K562 (cell line): ENCODE data around the gene DVL2. TPM values are rescaled to one million over a fixed set of nuclear protein-coding genes. Genes with fewer than 3 reads are reported as not detected.
A peak's percentile ranks its signal among the peaks of the same experiment; 100 is the strongest.

Source experiments
- CREBBP ChIP-seq: IDR thresholded peaks from one replicate; pipeline ENCODE4 v1.6.1; 2012; ENCODE audit warnings: low read depth, mild to moderate bottlenecking, control low read depth, inconsistent platforms, low read length
- HNRNPH1 ChIP-seq: fragments of 200-400 bp; formaldehyde crosslinking; optimal IDR thresholded peaks from 2 replicates; pipeline ENCODE3; 2017; ENCODE audit warnings: low read depth, mild to moderate bottlenecking, low read length, moderate library complexity
- MECOM ChIP-seq: fragments of 250-450 bp; sonication (Bioruptor Pico); IDR thresholded peaks from 2 replicates; pipeline ENCODE4 v1.8.0; 2022; ENCODE audit warnings: inconsistent platforms
- NFATC3 ChIP-seq: fragments of 450-650 bp; IDR thresholded peaks from 2 replicates; pipeline ENCODE4 v1.6.1; 2017; ENCODE audit warnings: mild to moderate bottlenecking
- NR2C2 ChIP-seq, 2 experiments: fragments of 200-800 bp in 1 of 2; sonication (Bioruptor generic) in 1 of 2; sonication (generic) in 1 of 2; formaldehyde crosslinking in 1 of 2; IDR thresholded peaks; 2 replicates each; pipeline versions ENCODE4 v1.6.1 to v1.8.0; 2016 to 2022; ENCODE audit warnings: mild to moderate bottlenecking in 1 of 2, missing compliant biosample characterization in 1 of 2, missing genetic modification characterization in 1 of 2, missing genetic modification reagents in 1 of 2
- PML ChIP-seq: IDR thresholded peaks from 2 replicates; pipeline ENCODE4 v1.6.1; 2012; ENCODE audit warnings: low read length, inconsistent platforms
- RBM14 ChIP-seq: fragments of 200-400 bp; formaldehyde crosslinking; IDR thresholded peaks from 2 replicates; pipeline ENCODE4 v1.6.1; 2018; ENCODE audit warnings: low read depth, mild to moderate bottlenecking, low read length, moderate library complexity, borderline replicate concordance; ENCODE audit not compliant: insufficient read depth
- SMAD2 ChIP-seq: fragments of 150-350 bp; IDR thresholded peaks from 2 replicates; pipeline ENCODE4 v1.6.1; 2014; ENCODE audit warnings: low read depth, mild to moderate bottlenecking, low read length
- SMARCC2 ChIP-seq: fragments of 450-650 bp; IDR thresholded peaks from 2 replicates; pipeline ENCODE4 v1.6.1; 2017; ENCODE audit warnings: antibody characterized with exemption, moderate library complexity, mild to moderate bottlenecking, low read depth
- TCF7L2 ChIP-seq: fragments of 150-350 bp; IDR thresholded peaks from 2 replicates; pipeline ENCODE4 v1.6.1; 2016; ENCODE audit warnings: low read depth, mild to moderate bottlenecking, low read length, moderate library complexity
- polyA plus RNA-seq, 8 experiments: library from polyadenylated mRNA; depleted of rRNA in 4 of 8; stranded (reverse) in 5 of 8; unstranded in 3 of 8; fragments of >200 nt; fragmentation: Nextera tagmentation in 2 of 8; fragmentation: Illumina TruSeq in 1 of 8; extraction: Ambion mirVana in 2 of 8; extraction: Trizol in 1 of 8; gene quantifications; 2 replicates each; pipeline versions ENCODE4 v1.2.1 to v1.2.3, GENCODE V29; 2011 to 2014; ENCODE audit warnings: inconsistent platforms in 1 of 8, missing spikeins in 1 of 8
- total RNA-seq, 7 experiments: library from RNA; depleted of rRNA in 6 of 7; stranded (reverse); fragments of >200 nt in 6 of 7; fragmentation: Illumina TruSeq in 2 of 7; extraction: Trizol in 2 of 7; gene quantifications; 2 replicates each; pipeline versions ENCODE4 v1.2.1 to v1.2.3, GENCODE V29; 2011 to 2021; ENCODE audit warnings: low replicate concordance in 1 of 7
- TF ChIP-seq, protein P1 (sequence below), 2 experiments: fragments of 450-650 bp; IDR thresholded peaks; 2 replicates each; pipeline ENCODE4 v1.6.1; 2018; ENCODE audit warnings: mild to moderate bottlenecking in 2 of 2, low read depth in 1 of 2; ENCODE audit not compliant: partially characterized antibody in 2 of 2
- TF ChIP-seq, protein P2 (sequence below): fragments of 250-450 bp; sonication (Bioruptor Pico); IDR thresholded peaks from 2 replicates; pipeline ENCODE4 v1.9.0; 2021; ENCODE audit warnings: mild to moderate bottlenecking
- TF ChIP-seq, protein P3 (sequence below): sonication (generic); formaldehyde crosslinking; IDR thresholded peaks from 2 replicates; pipeline ENCODE4 v1.9.0; 2022; ENCODE audit warnings: mild to moderate bottlenecking, missing genetic modification reagents
- TF ChIP-seq, protein P4 (sequence below): sonication (generic); formaldehyde crosslinking; IDR thresholded peaks from 2 replicates; pipeline ENCODE4 v1.8.0; 2022; ENCODE audit warnings: mild to moderate bottlenecking, missing genetic modification reagents
- TF ChIP-seq, protein P5 (sequence below): fragments of 250-450 bp; sonication (Bioruptor Pico); IDR thresholded peaks from 2 replicates; pipeline ENCODE4 v1.8.0; 2022; ENCODE audit warnings: moderate library complexity, mild to moderate bottlenecking, inconsistent platforms

Gene DVL2
- total and polyA plus RNA-seq, 9 of the 15 experiments (the other 6 are each of a cell fraction or from before 2014, with no cell fraction given), result 1.3 to 49.5 (median 24.3) TPM

DNA sequence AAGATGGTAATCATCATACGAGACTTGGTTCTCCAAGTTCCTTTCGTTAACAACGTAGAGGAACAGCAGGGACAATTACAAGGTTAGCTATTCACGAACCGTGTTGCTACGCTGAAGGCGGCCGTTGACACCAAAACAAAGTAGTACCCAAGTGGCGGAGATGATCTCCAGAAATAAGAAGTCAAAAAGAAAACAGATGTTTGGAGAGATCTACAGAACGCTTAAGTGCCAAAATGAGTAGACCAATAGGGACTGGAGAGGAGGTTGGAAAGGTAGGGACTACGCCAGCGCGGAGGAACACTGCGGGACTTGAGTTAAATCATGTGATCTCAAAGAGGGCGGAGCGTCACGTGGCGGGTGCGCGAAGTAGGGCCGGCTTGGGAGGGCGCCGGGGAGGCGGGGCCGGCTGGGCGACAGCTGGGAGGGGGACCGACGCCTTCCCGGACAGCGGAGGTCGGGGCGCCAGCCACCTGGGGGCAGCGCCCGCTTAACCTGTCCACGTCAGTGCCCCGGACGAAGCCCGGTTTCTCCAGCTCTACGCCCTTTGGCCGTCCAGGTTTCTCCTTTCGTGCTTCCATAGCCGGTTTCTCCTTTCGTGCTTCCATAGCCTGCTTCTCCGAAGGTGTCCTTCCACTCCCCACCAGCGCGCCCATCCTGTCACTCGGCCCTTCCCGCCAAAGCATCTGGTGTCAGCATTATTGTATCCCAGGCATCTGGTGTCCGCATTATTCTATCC lies 8.6 kb upstream of the DVL2 start (continued):
- TF ChIP-seq, protein P1, sequence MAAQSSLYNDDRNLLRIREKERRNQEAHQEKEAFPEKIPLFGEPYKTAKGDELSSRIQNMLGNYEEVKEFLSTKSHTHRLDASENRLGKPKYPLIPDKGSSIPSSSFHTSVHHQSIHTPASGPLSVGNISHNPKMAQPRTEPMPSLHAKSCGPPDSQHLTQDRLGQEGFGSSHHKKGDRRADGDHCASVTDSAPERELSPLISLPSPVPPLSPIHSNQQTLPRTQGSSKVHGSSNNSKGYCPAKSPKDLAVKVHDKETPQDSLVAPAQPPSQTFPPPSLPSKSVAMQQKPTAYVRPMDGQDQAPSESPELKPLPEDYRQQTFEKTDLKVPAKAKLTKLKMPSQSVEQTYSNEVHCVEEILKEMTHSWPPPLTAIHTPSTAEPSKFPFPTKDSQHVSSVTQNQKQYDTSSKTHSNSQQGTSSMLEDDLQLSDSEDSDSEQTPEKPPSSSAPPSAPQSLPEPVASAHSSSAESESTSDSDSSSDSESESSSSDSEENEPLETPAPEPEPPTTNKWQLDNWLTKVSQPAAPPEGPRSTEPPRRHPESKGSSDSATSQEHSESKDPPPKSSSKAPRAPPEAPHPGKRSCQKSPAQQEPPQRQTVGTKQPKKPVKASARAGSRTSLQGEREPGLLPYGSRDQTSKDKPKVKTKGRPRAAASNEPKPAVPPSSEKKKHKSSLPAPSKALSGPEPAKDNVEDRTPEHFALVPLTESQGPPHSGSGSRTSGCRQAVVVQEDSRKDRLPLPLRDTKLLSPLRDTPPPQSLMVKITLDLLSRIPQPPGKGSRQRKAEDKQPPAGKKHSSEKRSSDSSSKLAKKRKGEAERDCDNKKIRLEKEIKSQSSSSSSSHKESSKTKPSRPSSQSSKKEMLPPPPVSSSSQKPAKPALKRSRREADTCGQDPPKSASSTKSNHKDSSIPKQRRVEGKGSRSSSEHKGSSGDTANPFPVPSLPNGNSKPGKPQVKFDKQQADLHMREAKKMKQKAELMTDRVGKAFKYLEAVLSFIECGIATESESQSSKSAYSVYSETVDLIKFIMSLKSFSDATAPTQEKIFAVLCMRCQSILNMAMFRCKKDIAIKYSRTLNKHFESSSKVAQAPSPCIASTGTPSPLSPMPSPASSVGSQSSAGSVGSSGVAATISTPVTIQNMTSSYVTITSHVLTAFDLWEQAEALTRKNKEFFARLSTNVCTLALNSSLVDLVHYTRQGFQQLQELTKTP (IDR thresholded peaks at IDR 0.05; ENCODE audit: low read depth in 1 of 2, partially characterized antibody in 2 of 2), result peak in 1 of 2 experiments; percentile 85
- no peak for TF ChIP-seq SMAD2
- TF ChIP-seq CREBBP, result no peak
- TF ChIP-seq TCF7L2, result no peak
- TF ChIP-seq MECOM (CRISPR knock-in tag), result 0 out of 2 replicates have a peak, but pooled peaks have one; percentile 15
- TF ChIP-seq, protein P2, sequence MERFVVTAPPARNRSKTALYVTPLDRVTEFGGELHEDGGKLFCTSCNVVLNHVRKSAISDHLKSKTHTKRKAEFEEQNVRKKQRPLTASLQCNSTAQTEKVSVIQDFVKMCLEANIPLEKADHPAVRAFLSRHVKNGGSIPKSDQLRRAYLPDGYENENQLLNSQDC (CRISPR knock-in tag), result no peak
- TF ChIP-seq, protein P3, sequence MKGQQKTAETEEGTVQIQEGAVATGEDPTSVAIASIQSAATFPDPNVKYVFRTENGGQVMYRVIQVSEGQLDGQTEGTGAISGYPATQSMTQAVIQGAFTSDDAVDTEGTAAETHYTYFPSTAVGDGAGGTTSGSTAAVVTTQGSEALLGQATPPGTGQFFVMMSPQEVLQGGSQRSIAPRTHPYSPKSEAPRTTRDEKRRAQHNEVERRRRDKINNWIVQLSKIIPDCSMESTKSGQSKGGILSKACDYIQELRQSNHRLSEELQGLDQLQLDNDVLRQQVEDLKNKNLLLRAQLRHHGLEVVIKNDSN, result peak; percentile 98
- 0 out of 2 replicates have a peak, but pooled peaks have one; percentile 68 for TF ChIP-seq NFATC3
- TF ChIP-seq, protein P4, sequence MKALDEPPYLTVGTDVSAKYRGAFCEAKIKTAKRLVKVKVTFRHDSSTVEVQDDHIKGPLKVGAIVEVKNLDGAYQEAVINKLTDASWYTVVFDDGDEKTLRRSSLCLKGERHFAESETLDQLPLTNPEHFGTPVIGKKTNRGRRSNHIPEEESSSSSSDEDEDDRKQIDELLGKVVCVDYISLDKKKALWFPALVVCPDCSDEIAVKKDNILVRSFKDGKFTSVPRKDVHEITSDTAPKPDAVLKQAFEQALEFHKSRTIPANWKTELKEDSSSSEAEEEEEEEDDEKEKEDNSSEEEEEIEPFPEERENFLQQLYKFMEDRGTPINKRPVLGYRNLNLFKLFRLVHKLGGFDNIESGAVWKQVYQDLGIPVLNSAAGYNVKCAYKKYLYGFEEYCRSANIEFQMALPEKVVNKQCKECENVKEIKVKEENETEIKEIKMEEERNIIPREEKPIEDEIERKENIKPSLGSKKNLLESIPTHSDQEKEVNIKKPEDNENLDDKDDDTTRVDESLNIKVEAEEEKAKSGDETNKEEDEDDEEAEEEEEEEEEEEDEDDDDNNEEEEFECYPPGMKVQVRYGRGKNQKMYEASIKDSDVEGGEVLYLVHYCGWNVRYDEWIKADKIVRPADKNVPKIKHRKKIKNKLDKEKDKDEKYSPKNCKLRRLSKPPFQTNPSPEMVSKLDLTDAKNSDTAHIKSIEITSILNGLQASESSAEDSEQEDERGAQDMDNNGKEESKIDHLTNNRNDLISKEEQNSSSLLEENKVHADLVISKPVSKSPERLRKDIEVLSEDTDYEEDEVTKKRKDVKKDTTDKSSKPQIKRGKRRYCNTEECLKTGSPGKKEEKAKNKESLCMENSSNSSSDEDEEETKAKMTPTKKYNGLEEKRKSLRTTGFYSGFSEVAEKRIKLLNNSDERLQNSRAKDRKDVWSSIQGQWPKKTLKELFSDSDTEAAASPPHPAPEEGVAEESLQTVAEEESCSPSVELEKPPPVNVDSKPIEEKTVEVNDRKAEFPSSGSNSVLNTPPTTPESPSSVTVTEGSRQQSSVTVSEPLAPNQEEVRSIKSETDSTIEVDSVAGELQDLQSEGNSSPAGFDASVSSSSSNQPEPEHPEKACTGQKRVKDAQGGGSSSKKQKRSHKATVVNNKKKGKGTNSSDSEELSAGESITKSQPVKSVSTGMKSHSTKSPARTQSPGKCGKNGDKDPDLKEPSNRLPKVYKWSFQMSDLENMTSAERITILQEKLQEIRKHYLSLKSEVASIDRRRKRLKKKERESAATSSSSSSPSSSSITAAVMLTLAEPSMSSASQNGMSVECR (CRISPR knock-in tag), result peak; percentile 84
- no peak for TF ChIP-seq RBM14
- TF ChIP-seq SMARCC2, result no peak
- TF ChIP-seq HNRNPH1, result no peak
- TF ChIP-seq, protein P5, sequence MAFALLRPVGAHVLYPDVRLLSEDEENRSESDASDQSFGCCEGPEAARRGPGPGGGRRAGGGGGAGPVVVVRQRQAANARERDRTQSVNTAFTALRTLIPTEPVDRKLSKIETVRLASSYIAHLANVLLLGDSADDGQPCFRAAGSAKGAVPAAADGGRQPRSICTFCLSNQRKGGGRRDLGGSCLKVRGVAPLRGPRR (CRISPR knock-in tag), result no peak
- TF ChIP-seq NR2C2 (CRISPR knock-in tag; IDR thresholded peaks at IDR 0.05), result no peak
- peak; percentile 67; the same call in 1 of the 2 replicates for TF ChIP-seq NR2C2 (tag; IDR thresholded peaks at IDR 0.05)
- no peak for TF ChIP-seq PML
